HEK293T (cell line): ENCODE data around the gene NPAS3.

ENCODE experiments used
- CTCF ChIA-PET: fragments of 350-600 bp; formaldehyde crosslinking; extraction: SDS; loops from one replicate; lab custom pipeline; 2021; ENCODE audit warnings: antibody characterized with exemption, inconsistent platforms; lab: Yijun Ruan, JAX
- POLR2A ChIA-PET: fragments of 350-600 bp; formaldehyde crosslinking; extraction: SDS; loops from one replicate; lab custom pipeline; 2020; ENCODE audit warnings: antibody characterized with exemption, inconsistent platforms; lab: Yijun Ruan, JAX
- DNase-seq: peaks from one replicate; pipeline ENCODE4 v3.0.0; 2012; ENCODE audit warnings: mixed read lengths; ENCODE audit errors: extremely low spot score
- ARNT ChIP-seq: fragments of 450-650 bp; IDR thresholded peaks from 2 replicates; pipeline ENCODE4 v1.6.1; 2017; ENCODE audit warnings: mild to moderate bottlenecking
- BHLHE40 ChIP-seq: fragments of 450-650 bp; IDR thresholded peaks from 2 replicates; pipeline ENCODE4 v1.6.1; 2016; ENCODE audit warnings: mild to moderate bottlenecking, moderate library complexity, borderline replicate concordance
- CTBP1 ChIP-seq: fragments of 450-650 bp; IDR thresholded peaks from 2 replicates; pipeline ENCODE4 v1.6.1; 2016; ENCODE audit warnings: borderline replicate concordance
- ELF4 ChIP-seq: fragments of 450-650 bp; IDR thresholded peaks from 2 replicates; pipeline ENCODE4 v1.6.1; 2017; ENCODE audit warnings: antibody characterized with exemption
- FOXA1 ChIP-seq: fragments of 450-650 bp; IDR thresholded peaks from 2 replicates; pipeline ENCODE4 v1.6.1; 2016; ENCODE audit warnings: mild to moderate bottlenecking
- FOXK2 ChIP-seq: fragments of 450-650 bp; IDR thresholded peaks from 2 replicates; pipeline ENCODE4 v1.6.1; 2016; ENCODE audit warnings: mild to moderate bottlenecking
- FOXM1 ChIP-seq: fragments of 450-650 bp; IDR thresholded peaks from 2 replicates; pipeline ENCODE4 v1.6.1; 2017; ENCODE audit warnings: mild to moderate bottlenecking, borderline replicate concordance
- HDGF ChIP-seq: fragments of 450-650 bp; IDR thresholded peaks from 2 replicates; pipeline ENCODE4 v1.6.1; 2017; ENCODE audit warnings: antibody characterized with exemption, borderline replicate concordance
- L3MBTL2 ChIP-seq: fragments of 450-650 bp; conservative IDR thresholded peaks from 2 replicates; pipeline ENCODE4 v1.6.1; 2016; ENCODE audit warnings: mild to moderate bottlenecking
- LEF1 ChIP-seq: fragments of 450-650 bp; IDR thresholded peaks from 2 replicates; pipeline ENCODE4 v1.6.1; 2017; ENCODE audit warnings: mild to moderate bottlenecking, borderline replicate concordance
- NFRKB ChIP-seq: fragments of 450-650 bp; IDR thresholded peaks from 2 replicates; pipeline ENCODE4 v1.6.1; 2016; ENCODE audit warnings: mild to moderate bottlenecking, moderate library complexity
- PKNOX1 ChIP-seq: fragments of 450-650 bp; IDR thresholded peaks from 2 replicates; pipeline ENCODE4 v1.6.1; 2016
- SP1 ChIP-seq: fragments of 450-650 bp; IDR thresholded peaks from 2 replicates; pipeline ENCODE4 v1.6.1; 2017
- SUZ12 ChIP-seq: fragments of 450-650 bp; IDR thresholded peaks from 2 replicates; pipeline ENCODE4 v1.6.1; 2016; ENCODE audit warnings: mild to moderate bottlenecking
- TARDBP ChIP-seq: fragments of 450-650 bp; IDR thresholded peaks from 2 replicates; pipeline ENCODE4 v1.6.1; 2016
- ZNF384 ChIP-seq: fragments of 450-650 bp; IDR thresholded peaks from 2 replicates; pipeline ENCODE4 v1.6.1; 2016

NPAS3 gene

GRCh38 chr14:33134975-33135374 is 196.3 kb downstream of the NPAS3 start:
- ChIA-PET POLR2A (no interaction called here), CTCF (no interaction called here)
- DNase-seq = no peak
- TF ChIP-seq PKNOX1 (no peak), NFRKB (no peak), SP1 (no peak), CTBP1 (no peak), ELF4 (no peak), SUZ12 (no peak), L3MBTL2 (no peak), FOXK2 (no peak), ARNT (no peak), FOXA1 (no peak), TARDBP (no peak), FOXM1 (no peak), HDGF (no peak), LEF1 (no peak), BHLHE40 (no peak), ZNF384 (no peak)

- CTCF ChIA-PET = no interaction called here
- no peak for DNase-seq
- TF ChIP-seq HDGF = no peak
- TF ChIP-seq L3MBTL2 = no peak
- TF ChIP-seq LEF1 = no peak
- TF ChIP-seq ELF4 = no peak
- TF ChIP-seq SP1 = no peak
- TF ChIP-seq NFRKB = no peak
- no peak for TF ChIP-seq ARNT
- no peak for TF ChIP-seq FOXA1
- no peak for TF ChIP-seq SUZ12
- no peak for TF ChIP-seq PKNOX1
- TF ChIP-seq FOXK2 = no peak
- TF ChIP-seq CTBP1 = no peak
- TF ChIP-seq TARDBP = no peak
- TF ChIP-seq FOXM1 = no peak
- TF ChIP-seq ZNF384 = no peak
- TF ChIP-seq BHLHE40 = no peak
- POLR2A ChIA-PET = no interaction called here
These were observed 212.2 kb downstream of the NPAS3 start for GRCh38 chr14:33150666-33151428.

GRCh38 chr14:33163109-33163508 is 224.4 kb downstream of the NPAS3 start:
- CTCF ChIA-PET = no interaction called here
- no peak for TF ChIP-seq SP1
- no peak for TF ChIP-seq HDGF
- TF ChIP-seq CTBP1 = no peak
- no peak for TF ChIP-seq TARDBP
- TF ChIP-seq ARNT = no peak
- no peak for TF ChIP-seq ELF4
- TF ChIP-seq FOXK2 = no peak
- TF ChIP-seq SUZ12 = no peak
- TF ChIP-seq ZNF384 = no peak
- no peak for TF ChIP-seq LEF1
- TF ChIP-seq PKNOX1 = no peak
- no peak for TF ChIP-seq FOXM1
- TF ChIP-seq FOXA1 = no peak
- DNase-seq = no peak
- POLR2A ChIA-PET = no interaction called here

- ChIA-PET CTCF (no interaction called here), POLR2A (no interaction called here)
- TF ChIP-seq TARDBP (no peak), HDGF (no peak), L3MBTL2 (no peak), SP1 (no peak), PKNOX1 (no peak), BHLHE40 (no peak), FOXA1 (no peak), NFRKB (no peak)
- DNase-seq = no peak
These were observed 224.9 kb downstream of the NPAS3 start for GRCh38 chr14:33163600-33163999.

- CTCF ChIA-PET = no interaction called here
- peak; percentile 25 for DNase-seq
- POLR2A ChIA-PET = no interaction called here
- TF ChIP-seq PKNOX1 = peak; percentile 87
- TF ChIP-seq SUZ12 = no peak
- TF ChIP-seq ELF4 = no peak
These were observed 226.7 kb downstream of the NPAS3 start for GRCh38 chr14:33165144-33165925.
